ENCODE measurements around the gene GABRG3.

Gene GABRG3
- 0 reads per million in 2 donors for total RNA-seq

DNA sequence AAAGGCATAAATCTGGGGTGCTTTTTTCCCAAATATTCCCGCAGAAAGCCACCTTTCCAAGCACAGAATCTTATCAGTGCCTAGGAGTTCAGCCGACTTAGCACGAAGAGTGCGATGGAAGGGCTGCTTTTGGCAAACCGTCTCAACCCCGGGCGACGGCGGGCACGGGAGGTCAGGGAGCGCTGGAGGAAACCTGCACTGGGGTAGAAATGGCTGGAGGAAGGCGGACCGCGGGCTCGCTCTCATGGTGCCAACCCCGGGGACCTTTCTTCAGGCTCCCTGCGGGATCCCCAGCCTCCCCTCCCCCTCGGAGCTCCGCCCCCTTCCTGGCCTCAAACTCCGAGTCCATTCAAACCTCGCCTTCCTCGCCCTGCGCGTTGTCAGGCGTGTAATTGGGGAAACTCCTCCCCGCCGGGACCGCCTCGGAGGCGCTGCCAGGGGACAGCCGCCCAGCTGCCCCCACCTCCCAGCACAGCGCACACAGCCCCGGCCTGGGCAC is at the start of gene GABRG3:
Gene GABRG3, plus strand, starts transcription at position 470 of the 499 bp plus-strand sequence.
- DNase-seq: no peak

DNA sequence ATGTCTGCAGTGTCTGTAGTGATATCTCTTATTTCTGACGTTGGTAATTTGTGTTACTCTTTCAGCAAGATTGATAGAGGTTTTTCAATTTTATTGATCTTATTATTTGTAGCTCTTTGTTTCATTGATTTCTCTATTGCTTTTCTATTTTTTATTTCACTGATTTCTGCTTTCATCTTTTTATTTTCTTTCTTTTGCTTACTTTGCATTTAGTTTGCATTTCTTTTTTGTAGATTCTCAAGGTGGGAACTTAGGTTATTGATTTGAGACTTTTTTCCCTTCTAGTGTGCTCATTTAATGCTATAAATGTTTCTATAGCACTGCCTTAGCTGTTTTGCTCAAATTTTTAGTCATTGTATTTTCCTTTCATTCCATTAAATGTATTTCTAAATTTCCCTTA is 49.5 kb upstream of the GABRG3 start:
- no peak for DNase-seq

DNA sequence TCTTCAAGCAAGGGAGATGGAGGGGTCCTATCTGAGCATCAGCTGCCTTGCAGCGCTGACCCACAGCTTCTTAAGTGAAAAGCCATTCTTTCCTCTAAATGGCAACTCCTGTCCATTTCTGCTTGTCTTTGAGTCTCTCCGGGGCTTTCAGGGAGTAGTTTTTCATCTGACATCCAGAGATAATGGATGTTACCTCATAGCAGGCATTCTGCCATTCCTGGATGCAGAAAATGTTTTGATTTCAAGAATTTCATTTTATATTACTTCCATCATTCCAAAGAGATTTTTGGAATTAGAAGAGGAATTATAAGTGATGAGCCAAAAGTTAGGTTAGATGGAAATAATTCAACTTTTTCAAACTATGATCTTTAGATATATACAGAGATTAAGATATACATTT is 44.9 kb upstream of the GABRG3 start:
- no peak for DNase-seq

DNA sequence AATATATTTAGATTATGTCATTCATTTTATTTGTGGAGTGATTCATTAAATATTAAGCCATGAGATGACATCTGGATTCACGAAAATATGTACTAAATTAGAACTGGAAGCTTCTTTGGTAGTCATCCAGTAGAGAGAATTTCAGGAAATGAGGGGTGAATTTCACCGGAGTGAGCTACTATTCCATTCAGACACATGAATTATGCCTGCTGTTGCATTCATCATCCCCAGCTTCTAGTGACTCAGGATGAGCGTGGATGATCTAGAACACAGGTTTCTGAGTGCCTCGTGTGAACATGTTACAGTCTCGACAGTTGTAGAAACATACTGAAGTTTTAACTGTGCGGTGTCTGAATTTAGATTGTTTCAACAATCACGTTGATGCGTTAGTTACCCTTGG is 42.9 kb upstream of the GABRG3 start:
- DNase-seq: no peak

DNA sequence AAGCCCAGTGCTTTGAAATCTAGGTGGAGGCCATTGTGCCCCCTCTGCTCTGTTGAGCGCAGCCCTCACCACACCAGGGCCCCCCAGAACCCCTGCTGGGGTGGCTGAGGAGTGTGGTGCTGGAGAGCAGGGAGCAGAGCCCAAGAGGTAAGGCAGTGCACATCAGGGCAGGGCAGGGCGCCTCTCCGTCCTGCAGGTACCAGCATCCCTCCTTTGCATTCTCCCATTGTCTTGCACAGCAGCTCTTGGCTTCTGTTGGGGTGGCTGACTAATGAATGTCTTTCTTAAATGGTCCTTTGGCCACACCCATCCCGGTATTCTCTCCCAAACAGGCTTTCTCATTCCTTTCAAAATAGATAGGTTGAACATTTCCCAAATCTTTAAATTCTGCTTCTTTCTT is 41.4 kb upstream of the GABRG3 start:
- no peak for DNase-seq

DNA sequence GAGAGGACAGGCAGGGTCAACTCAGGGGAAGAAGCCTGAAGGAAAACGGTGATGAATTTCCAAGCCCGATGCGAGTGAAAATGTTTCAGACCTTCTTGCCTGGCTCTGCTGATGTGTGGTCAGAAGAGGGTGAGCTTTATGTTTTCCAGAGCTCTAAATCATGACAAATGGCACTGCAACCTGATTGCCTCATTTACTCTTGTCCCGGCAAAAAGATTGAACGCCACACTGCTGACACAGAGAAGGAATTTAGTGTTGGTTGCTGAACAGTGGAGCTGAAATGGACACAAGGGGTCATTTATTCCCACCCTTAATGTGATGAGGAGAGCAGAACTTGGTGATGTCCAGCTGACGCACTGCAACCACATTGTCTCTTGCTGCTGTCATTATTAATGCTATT is 36.1 kb upstream of the GABRG3 start:
- DNase-seq: no peak

DNA sequence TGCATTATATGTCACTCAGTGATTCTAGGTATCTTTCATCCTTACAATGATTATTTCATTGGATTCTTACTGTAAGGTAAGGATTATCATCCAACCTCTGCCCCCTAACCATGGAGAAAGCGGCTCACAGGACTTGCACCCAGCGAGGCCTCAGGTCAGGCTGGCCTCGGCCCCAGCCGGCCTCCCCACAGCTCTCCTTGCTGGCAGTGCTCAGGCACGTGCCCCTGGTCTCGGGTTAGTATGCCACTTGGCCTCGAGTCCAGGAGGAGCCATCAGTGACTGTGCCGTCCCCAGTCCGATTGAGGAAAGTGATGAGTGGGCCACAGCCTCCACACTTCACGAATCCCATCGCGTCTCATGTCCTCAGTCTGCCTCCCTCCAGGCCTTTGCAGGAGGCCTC is 35.7 kb upstream of the GABRG3 start:
- no peak for DNase-seq

DNA sequence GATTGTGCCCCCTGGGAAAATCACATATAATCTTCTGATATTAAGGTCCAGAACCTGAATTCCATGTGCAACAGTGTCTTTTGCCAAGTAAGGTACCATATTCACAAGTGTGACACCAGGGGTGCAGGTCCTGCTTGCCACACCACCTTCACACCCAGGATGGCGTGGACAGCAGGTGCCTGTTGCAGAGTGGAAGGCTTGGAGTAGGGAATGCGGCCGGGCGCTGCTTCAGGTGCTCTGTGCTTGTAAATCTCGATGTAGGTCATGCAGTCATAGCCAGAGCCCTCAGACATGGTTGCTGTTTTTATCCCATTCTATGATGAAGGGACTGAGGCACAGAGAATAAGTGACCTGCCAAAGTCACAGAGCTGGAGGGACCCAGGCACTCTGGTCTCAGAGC is 34.5 kb upstream of the GABRG3 start:
- no peak for DNase-seq

DNA sequence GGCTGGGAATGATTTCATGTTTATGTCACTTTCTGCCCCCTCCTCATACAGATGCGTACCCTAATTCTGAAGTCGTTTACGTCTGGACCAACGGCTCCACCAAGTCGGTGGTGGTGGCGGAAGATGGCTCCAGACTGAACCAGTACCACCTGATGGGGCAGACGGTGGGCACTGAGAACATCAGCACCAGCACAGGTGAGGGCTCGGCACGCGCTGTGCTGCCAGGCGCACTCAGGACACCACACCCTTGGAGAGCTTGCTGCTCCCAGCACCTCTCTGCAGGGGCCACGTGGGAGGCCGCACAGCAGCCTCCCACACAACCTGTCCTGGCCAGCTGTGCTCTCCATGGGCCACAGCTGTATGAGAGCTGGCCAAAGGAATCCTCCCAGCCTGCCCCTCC is 33.8 kb upstream of the GABRG3 start:
- no peak for DNase-seq

DNA sequence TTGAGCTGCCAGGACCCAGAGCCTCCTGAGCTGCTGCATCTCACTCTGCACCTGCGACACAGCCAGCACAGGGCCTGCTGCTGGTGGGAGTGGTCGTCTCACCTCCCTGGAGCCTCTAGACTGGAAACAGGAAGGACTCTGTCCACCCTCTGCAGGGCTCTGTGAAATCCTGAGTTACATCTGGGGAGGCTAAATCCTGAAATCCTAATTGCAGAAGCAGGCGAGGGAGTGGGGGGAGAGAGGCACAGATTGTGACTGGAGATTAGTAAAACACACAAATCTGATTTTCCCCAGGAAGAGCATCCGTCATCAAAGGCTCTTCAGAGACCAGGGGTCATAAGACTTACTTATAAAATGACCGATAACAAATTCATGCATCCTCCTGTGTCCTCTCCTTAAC is 31.6 kb upstream of the GABRG3 start:
- DNase-seq: no peak

DNA sequence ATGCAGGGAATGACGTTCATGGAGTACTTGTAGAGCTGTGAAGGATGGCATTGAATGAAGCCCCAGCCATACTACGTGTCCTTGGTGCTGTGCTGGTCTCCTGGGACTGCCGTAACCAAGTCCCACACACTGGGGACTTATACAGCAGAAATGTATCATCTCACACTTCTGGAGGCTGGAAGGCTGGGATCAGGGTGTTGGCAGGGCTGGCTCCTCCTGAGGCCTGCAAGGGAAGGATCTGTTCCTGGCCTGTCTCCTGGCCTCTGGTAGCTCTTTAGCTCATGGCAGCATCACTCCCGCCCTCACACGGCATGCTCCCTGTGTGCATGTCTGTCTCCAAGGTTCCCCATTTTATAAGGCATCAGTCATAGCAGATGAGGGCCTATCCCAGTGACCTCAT is 29.5 kb upstream of the GABRG3 start:
- no peak for DNase-seq

DNA sequence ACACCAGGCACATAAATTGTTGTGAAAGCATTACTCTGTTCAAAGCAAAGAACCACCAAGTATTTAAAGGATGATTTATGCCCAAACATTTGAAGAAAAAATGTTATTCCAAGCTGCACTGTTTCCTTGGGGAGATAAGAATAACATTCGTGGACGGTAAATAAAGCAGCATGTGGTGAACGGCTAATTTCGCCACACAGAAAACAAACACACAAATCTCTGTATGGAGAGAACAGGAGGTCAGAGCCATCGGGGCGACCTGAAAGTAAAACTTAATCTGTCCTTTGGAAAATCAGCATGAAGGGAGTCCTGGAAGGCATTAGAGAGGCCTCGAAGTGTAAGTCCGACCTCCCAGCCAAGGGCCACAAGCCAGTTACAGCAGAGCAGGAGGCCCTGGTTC is 27.1 kb upstream of the GABRG3 start:
- no peak for DNase-seq

DNA sequence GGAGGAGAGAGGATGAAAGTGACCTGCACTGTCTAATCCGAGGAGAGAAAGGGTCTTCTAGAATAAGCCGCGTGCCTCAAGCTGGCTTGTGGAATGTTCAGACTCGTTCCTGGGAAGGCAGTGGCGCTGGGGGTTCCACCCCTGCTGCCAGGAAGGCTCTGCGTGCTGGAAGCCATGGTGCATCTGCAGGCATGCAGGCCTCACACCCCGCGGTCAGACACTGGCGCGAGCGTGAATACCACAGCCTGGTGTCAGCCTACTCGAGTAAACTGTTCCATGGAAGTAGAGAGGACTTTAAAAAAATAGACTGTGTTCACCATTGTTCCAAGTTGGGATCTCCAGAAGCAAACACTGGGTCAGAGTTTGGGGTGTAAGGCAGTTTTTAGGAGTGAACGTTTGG is 25.9 kb upstream of the GABRG3 start:
- no peak for DNase-seq

DNA sequence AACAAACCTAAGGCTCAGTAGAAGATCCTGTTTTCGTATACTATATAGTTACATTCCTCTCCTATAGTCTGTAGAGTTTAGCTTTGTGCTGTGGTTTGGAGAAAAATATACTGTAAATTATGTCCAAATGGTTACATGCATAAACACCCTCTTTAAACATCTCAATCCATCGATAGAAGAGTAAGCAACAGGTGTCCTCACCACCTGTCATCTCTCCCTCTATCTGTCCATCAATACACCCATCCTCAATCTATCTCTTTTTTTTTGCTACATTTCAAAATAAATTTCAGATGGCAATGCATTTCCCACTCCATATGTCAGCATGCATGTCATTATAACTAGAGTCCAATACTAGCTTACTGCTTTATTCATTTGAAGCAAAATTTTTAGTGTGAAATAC is 21.0 kb upstream of the GABRG3 start:
- no peak for DNase-seq

DNA sequence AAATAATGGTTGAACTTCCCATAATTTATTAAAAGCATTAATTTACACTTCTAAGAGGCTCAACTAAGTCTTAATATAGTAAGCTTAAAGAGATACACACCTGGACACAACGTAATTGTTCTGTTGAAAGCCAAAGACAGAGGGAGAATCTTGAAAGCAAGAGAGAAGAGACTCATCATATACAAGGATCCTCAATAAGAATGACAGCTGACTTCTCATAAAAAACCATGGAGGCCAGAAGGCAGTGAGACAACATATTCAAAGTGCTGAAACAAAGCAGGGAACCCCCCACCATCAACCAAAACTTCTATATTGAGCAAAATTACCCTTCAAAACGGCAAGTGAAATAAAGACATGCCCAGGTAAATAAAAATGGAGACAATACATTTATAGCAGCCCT is 16.6 kb upstream of the GABRG3 start:
- DNase-seq: no peak

DNA sequence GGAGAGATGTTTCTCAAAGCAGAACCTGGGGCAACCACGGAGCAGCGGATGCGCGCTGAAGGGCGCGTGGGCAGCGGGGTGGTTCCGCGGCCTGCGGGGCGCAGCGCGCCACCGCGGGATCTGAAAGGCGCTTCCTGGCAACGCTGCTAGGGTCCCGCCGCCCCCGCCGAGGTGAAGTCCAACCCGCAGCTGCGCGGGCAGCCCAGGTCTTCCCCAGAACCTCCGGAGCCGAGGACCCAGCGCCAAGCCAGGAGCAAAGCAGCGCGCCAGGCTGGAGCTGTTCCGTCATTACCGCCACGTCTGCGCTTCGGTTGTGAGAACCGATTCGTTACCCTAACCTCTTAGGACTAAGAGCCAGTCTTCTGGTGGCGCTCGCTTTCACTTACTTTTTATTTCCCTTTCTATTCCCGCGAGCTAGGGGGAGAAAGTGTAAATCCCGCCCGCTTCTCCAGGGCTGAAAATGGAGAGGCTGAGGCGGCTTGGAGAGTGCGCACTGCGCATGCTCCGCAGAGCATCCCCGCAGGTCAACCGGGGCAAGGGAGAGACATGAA is 3.2 kb upstream of the GABRG3 start:
- no peak for DNase-seq

DNA sequence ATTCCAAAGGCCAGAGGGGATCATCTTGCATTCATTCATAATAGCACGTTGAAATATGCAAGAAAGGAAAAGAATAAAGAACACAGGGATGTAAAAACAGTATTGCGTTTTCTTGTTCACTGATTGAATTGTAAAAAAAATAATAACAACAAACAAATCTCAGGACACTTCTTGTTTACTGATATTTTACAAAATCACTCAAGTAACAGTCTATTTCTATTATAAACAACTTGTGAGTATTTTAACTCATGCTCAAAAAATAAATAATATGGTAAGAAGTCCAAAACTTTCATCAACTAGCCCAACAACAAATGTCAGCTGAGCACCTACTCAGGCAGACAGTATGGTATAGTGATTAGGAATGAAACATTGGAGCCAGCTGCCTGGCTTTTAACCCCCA is 2.2 kb upstream of the GABRG3 start:
- DNase-seq: no peak

DNA sequence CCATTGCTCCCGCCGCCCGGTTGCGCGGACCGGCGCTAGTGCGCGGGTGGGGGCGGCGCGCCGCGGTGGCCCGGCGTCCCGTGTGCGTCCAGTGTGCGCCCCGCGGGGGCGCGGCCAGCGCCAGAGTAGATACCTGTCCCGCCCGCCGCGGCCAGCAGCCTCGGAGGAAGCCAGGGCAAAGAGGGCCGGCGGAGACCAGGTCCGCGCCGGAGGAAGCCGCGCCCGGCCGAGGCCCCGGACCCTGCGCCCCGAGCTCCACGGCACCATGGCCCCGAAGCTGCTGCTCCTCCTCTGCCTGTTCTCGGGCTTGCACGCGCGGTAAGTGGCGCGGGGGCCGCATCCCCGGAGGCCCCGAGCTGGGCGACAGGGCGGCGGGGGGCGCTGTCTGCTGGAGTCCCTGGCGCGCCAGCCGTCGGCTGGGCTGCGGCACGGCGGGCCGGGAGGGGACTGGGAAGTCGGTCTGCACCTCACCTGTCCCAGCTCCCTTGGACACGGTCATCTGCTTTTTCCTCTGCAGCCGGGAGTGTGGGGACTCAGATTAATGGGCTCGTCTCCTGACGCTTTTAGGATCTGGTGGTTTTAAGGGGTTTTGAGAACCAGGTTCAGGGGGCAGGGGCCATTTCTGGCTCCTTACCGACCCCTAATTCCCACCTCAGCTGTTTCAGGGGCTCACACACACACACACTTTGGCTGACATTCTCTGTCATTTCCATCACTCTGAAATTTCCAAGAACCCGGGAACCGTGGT is 464 bp downstream of the GABRG3 start:
- DNase-seq: no peak

DNA sequence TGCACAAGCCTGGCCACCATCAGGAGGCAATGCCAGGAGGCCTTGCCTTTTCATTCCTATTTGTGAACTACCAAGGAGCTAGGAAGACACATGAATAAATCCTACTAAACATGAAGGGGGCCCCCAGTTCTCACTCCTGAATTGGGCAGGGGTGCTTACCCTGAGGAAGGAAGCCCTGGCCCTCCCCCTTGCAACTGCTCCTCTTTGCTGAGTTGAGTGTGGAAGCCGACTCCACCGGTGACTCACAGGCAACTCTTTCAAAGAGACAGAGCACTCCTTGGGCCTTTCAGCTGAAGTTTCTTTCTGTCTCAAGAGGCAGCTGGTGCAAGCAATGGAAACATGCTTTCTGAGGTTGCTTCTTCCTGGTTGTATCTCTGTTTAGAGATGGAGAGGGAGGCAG is 1.7 kb downstream of the GABRG3 start:
- no peak for DNase-seq

DNA sequence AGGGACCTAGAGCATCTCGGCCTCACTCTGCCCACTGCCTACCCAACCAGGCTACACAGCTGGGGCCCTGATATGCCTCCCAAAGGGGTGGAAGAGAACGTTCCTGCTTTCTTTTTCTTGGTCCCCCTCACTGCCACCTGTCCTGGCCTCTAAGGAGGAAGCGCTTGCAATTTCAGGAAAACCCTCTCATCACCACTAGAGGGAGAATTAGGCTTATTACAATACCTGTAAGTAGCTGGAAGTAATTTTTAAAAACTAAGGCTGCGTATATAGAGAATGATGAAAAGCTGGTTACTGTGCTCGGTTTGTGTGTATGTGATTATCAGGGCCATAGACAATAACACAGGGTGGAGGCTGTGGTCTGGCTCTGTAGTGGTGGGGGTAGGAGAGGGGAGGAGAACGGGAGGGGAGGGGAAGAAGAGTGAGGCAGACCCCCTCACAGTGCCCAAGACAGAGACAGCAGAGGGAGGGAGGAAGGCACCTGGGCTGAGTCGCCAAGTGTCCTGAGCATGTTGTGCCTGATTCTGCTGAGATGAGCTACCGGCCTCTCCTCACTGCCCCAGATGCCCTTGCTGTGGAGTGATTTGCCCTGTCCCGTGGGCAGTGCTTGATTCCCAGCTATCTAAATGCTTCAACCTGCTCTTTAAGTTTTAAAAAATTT is 3.3 kb downstream of the GABRG3 start:
- DNase-seq: no peak

DNA sequence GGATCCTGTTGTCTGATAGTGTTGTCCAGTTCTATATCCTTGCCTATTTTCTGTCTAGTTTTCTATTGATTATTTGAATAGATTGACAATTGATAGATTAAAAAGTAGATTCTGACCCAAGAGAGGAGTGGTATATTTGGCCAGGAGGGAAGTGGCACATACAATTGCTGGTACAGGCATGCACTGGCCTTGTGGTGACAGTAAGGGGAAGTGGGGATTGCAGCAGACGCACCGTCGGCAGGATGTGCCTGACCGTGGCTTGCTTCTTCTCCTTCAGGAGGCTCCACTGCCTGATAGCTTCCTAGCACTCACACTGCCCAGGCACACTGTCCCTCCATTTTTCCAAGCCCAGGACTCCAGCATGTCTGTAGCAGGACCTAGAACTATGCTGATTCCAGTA is 10.5 kb downstream of the GABRG3 start:
- no peak for DNase-seq

DNA sequence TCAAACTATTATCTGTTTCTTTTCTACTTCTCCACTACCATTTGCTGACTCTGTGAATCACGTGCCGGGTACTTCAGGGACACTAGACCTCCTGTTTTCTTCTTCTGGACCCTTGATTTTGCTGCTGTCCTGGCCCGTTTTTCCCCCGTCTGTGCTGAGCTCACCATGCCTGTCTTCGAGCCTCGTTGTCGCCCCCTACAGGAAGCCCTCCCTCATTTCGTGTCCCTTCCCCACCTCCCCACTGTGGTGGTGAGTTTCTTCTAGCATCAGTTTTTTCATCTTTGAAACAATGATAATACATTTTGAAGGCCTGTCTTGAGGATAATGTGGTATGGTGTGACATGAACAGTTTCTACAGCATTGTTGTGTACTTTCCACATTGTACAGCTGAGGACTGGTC is 12.8 kb downstream of the GABRG3 start:
- no peak for DNase-seq

DNA sequence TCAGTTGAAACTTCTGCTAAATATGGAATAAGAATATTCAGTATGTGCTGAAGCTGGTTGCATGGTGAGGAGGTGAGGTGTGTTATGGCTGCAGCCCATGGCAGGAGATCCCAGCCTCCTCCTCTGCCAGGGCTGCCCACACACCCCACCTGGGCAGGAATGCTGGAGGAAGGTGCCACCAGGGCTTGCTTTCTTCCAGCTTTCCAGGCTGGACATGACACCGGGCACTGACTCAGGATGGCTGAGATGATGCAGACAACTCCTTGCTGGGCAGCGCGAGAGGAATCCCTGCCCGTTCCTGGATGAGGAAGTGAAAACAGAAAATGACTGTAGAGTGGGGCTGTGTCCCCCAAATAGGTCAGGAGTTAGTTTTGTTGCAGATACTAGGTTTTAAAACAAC is 14.1 kb downstream of the GABRG3 start:
- no peak for DNase-seq

DNA sequence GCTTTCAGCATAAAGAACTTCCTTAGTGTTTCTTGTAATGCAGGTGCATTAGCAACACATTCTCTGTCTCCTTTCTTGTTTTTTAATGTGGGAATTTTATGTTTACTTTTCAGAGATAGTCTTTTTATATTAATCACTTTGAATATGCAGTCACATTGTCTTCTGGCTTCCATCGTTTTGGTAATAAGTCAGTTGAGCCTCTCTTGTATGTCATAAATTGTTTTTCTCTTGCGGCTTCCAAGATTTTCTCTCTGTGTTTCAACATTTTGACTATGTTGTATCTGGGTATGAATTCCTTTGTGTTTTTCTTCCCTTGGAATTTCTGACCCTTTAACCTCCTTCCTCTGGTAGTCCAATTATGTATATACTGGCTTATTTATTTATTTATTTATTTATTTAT is 25.3 kb downstream of the GABRG3 start:
- DNase-seq: no peak
